GM12878 (cell line): ENCODE data around the gene DIAPH2. TPM values are rescaled to one million over a fixed set of nuclear protein-coding genes. Genes with fewer than 3 reads are reported as not detected.

Experiments
- ATAC-seq: fragments of 200-7000 bp; cut with Tn5 transposase; 3 replicates; pipeline ENCODE4 v1.9.1; 2020; ENCODE audit warnings: mild to moderate bottlenecking, moderate library complexity
- BruUV-seq: library from RNA; stranded (reverse); fragments of 400-500 nt; replicated peaks from 2 replicates; lab custom pipeline; 2021; lab: Mats Ljungman, UMichigan
- CTCF ChIA-PET: fragments of 300-600 bp; sonication (Branson Sonifier 250); formaldehyde crosslinking; extraction: SDS; loops from one replicate; lab custom pipeline; 2021; ENCODE audit warnings: inconsistent platforms; lab: Yijun Ruan, JAX
- POLR2A ChIA-PET: fragments of 350-600 bp; formaldehyde crosslinking; extraction: SDS; loops from one replicate; lab custom pipeline; 2021; ENCODE audit warnings: inconsistent platforms; lab: Charles Lee
- RAD21 ChIA-PET: fragments of 300-600 bp; sonication (Branson Sonifier 250); formaldehyde crosslinking; loops from one replicate; lab custom pipeline; 2023; ENCODE audit warnings: antibody characterized with exemption; ENCODE audit not compliant: unreplicated experiment; lab: Charles Lee
- SMC1A ChIA-PET: fragments of 300-600 bp; sonication (Branson Sonifier 250); formaldehyde crosslinking; loops from one replicate; lab custom pipeline; 2023; ENCODE audit not compliant: unreplicated experiment, uncharacterized antibody; lab: Charles Lee
- DNase-seq: peaks from one replicate; pipeline ENCODE4 v3.0.0-alpha.2; 2011; ENCODE audit warnings: low read depth, low spot score
- FAIRE-seq: peaks from 3 replicates; lab custom pipeline; 2011; peaks lifted over from hg19 to GRCh38; lab: Jason Lieb, UNC
- H2AFZ ChIP-seq: 2 replicates; pipeline ENCODE4 v1.6.0; 2011; ENCODE audit warnings: low read depth, low read length, control low read depth; ENCODE audit not compliant: control insufficient read depth
- H3K27ac ChIP-seq: 2 replicates; pipeline ENCODE4 v1.5.1; 2011; ENCODE audit warnings: control low read depth; ENCODE audit not compliant: control insufficient read depth, insufficient read depth
- H3K27me3 ChIP-seq, 2 experiments: replicated peaks in 1 of 2; 2 replicates each; pipeline versions ENCODE4 v1.6.0 to v1.6.1; 2011; ENCODE audit warnings: low read length in 1 of 2; ENCODE audit not compliant: control insufficient read depth in 2 of 2, insufficient read depth in 2 of 2
- H3K36me3 ChIP-seq, 2 experiments: 2 replicates each; pipeline ENCODE4 v1.5.1; 2011; ENCODE audit warnings: low read length in 1 of 2; ENCODE audit not compliant: control insufficient read depth in 2 of 2, insufficient read depth in 2 of 2
- H3K4me1 ChIP-seq: 2 replicates; pipeline ENCODE4 v1.6.1; 2011; ENCODE audit warnings: mild to moderate bottlenecking, low read length, moderate library complexity, mixed read lengths; ENCODE audit not compliant: control insufficient read depth, insufficient read depth
- H3K4me2 ChIP-seq: 2 replicates; pipeline ENCODE4 v1.6.0; 2011; ENCODE audit warnings: control low read depth; ENCODE audit not compliant: control insufficient read depth, insufficient read depth
- H3K4me3 ChIP-seq: fragments of 200-600 bp; sonication (generic); 2 replicates; pipeline ENCODE4 v1.5.1; 2016
- H3K79me2 ChIP-seq: 2 replicates; pipeline ENCODE4 v1.6.0; 2011; ENCODE audit warnings: low read length; ENCODE audit not compliant: control insufficient read depth, insufficient read depth
- H3K9ac ChIP-seq: 2 replicates; pipeline ENCODE4 v1.8.0; 2011; ENCODE audit warnings: low read length, control low read depth, mixed read lengths; ENCODE audit not compliant: control insufficient read depth, insufficient read depth
- H3K9me3 ChIP-seq: replicated peaks from 3 replicates; pipeline ENCODE4 v1.5.1; 2011; ENCODE audit warnings: mild to moderate bottlenecking, low read length; ENCODE audit not compliant: control insufficient read depth, insufficient read depth
- H4K20me1 ChIP-seq: 2 replicates; pipeline ENCODE4 v1.6.0; 2011; ENCODE audit not compliant: control insufficient read depth, insufficient read depth
- EP300 ChIP-seq, 2 experiments: fragments of 150-350 bp in 1 of 2; IDR thresholded peaks; 2 replicates each; pipeline ENCODE4 v1.6.1; 2011 to 2012; ENCODE audit warnings: low read depth in 2 of 2, low read length in 2 of 2, borderline replicate concordance in 1 of 2, improper control_type of control experiment in 1 of 2, inconsistent platforms in 1 of 2; ENCODE audit not compliant: control insufficient read depth in 1 of 2
- HSF1 ChIP-seq: fragments of 150-350 bp; IDR thresholded peaks from 2 replicates; pipeline ENCODE4 v1.6.1; 2014; ENCODE audit warnings: mild to moderate bottlenecking, low read depth, low read length
- WGBS: methylation state at CpG from one replicate; pipeline ENCODE4 v1.1.6; 2016; ENCODE audit warnings: low lambda C conversion rate; ENCODE audit not compliant: insufficient replicate concordance, insufficient coverage; ENCODE audit errors: missing lambda C conversion rate; 5-methylcytosine and 5-hydroxymethylcytosine counted together
- in situ Hi-C: fragments of 300-500 bp; cut with MboI; formaldehyde crosslinking; loops from 9 replicates; pipeline ENCODE4 v1.14.3; 2018; ENCODE audit warnings: mixed read lengths
- intact Hi-C: fragments of 100-400 bp; cut with micrococcal nuclease; formaldehyde crosslinking; loops from one replicate; pipeline ENCODE4 v1.14.2; 2022; ENCODE audit not compliant: unreplicated experiment
- polyA plus RNA-seq, 11 experiments: library from polyadenylated mRNA; depleted of rRNA in 4 of 11; unstranded in 6 of 11; stranded (reverse) in 5 of 11; fragments of >200 nt; fragmentation: Nextera tagmentation in 4 of 11; fragmentation: Illumina TruSeq in 1 of 11; extraction: Ambion mirVana in 4 of 11; extraction: Trizol in 1 of 11; gene quantifications; 1 replicate in 1 of 11; 2 replicates in 10 of 11; pipeline versions ENCODE4 v1.2.1 to v1.2.3, GENCODE V29; 2011 to 2016; ENCODE audit warnings: inconsistent platforms in 2 of 11, missing spikeins in 2 of 11, low read depth in 1 of 11
- total RNA-seq, 4 experiments: library from RNA; depleted of rRNA in 3 of 4; stranded (reverse); fragments of >200 nt in 3 of 4; fragmentation: Illumina TruSeq in 1 of 4; extraction: Trizol in 1 of 4; gene quantifications; 2 replicates each; pipeline versions ENCODE4 v1.2.1 to v1.2.3, GENCODE V29; 2013 to 2021

Gene DIAPH2
- total and polyA plus RNA-seq, 10 of the 15 experiments (the other 5 are each of a cell fraction or from before 2014, with no cell fraction given), result 2.2 to 16.6 (median 8.8) TPM

GRCh38 chrX:97070346-97070745 is 385.7 kb downstream of the DIAPH2 start:
- Histone ChIP-seq H3K4me3 (no peak overlapping the region), H3K9ac (no peak overlapping the region), H3K36me3 (no peaks in the 10 kb centered on the region), H2AFZ (no peak overlapping the region), H3K27ac (no peak overlapping the region), H3K9me3 (no peaks in the 10 kb centered on the region), H3K27me3 (no peaks in the 10 kb centered on the region), H3K4me1 (no peaks in the 10 kb centered on the region), H4K20me1 (no peaks in the 10 kb centered on the region), H3K4me2 (no peak overlapping the region), H3K79me2 (no peaks in the 10 kb centered on the region)
- ChIA-PET POLR2A (no interaction called here), RAD21 (no interaction called here), SMC1A (no interaction called here), CTCF (no interaction called here)
- TF ChIP-seq HSF1, result no peak
- ATAC-seq (no peak), FAIRE-seq (no peak), DNase-seq (no peak)
- in situ Hi-C loops, result no loop called here
- WGBS, result 40% methylated on average over 1 of the region's 1 CpG
- intact Hi-C loops, result no loop called here
- no TSS peak for BruUV-seq

GRCh38 chrX:97074400-97074799 is 389.8 kb downstream of the DIAPH2 start:
- Histone ChIP-seq H3K4me3 (no peak overlapping the region), H3K27ac (no peak overlapping the region), H3K27me3 (no peaks in the 10 kb centered on the region), H3K4me2 (no peak overlapping the region), H3K4me1 (no peaks in the 10 kb centered on the region), H3K9me3 (no peaks in the 10 kb centered on the region), H3K79me2 (no peaks in the 10 kb centered on the region), H2AFZ (no peak overlapping the region), H3K36me3 (no peaks in the 10 kb centered on the region), H4K20me1 (no peaks in the 10 kb centered on the region), H3K9ac (no peak overlapping the region)
- ChIA-PET CTCF (no interaction called here), RAD21 (no interaction called here), SMC1A (no interaction called here), POLR2A (interaction anchor here (0.5 kb wide), 1 partner anchor 46 kb away, joined by 3 read pairs; no protein-coding TSS in a partner anchor)
- no peak for TF ChIP-seq EP300 (IDR thresholded peaks at IDR 0.05; ENCODE audit: borderline replicate concordance in 1 of 2, control insufficient read depth in 1 of 2, low read depth in 2 of 2, low read length in 2 of 2)
- no peak for FAIRE-seq
- no peak for ATAC-seq
- in situ Hi-C loops (no loop called here), intact Hi-C loops (no loop called here)
- no TSS peak for BruUV-seq
- DNase-seq, result no peak
